GM23338 (cell line): ENCODE data around the gene PTAFR. TPM values are rescaled to one million over a fixed set of nuclear protein-coding genes. Genes with fewer than 3 reads are reported as not detected.
"Not testable (repeated sequence)": the region's sequence is repeated elsewhere in the genome, so short reads cannot be mapped to it uniquely, and the experiment has no call there.

ENCODE experiments used
- ATAC-seq: fragments of 200-7000 bp; cut with Tn5 transposase; 3 replicates; pipeline ENCODE4 v1.9.1; 2020
- DNase-seq: peaks from one replicate; pipeline ENCODE4 v3.0.0-alpha.2; 2015; ENCODE audit warnings: low spot score
- H2AFZ ChIP-seq: fragments of 200-600 bp; sonication (generic); 2 replicates; pipeline ENCODE4 v1.8.0; 2016; ENCODE audit warnings: antibody characterized with exemption, mild to moderate bottlenecking, moderate library complexity
- H3F3A ChIP-seq: fragments of 200-600 bp; sonication (generic); replicated peaks from 2 replicates; pipeline ENCODE4 v1.8.0; 2017; ENCODE audit warnings: antibody characterized with exemption, mixed run types, low read depth
- H3K27ac ChIP-seq: fragments of 200-600 bp; sonication (generic); 2 replicates; pipeline ENCODE4 v1.6.1; 2016; ENCODE audit warnings: low read depth
- H3K27me3 ChIP-seq: fragments of 200-600 bp; sonication (generic); 2 replicates; pipeline ENCODE4 v1.8.0; 2016; ENCODE audit warnings: mild to moderate bottlenecking, mixed run types, moderate library complexity; ENCODE audit not compliant: insufficient read depth
- H3K36me3 ChIP-seq: fragments of 200-600 bp; sonication (generic); 2 replicates; pipeline ENCODE4 v1.8.0; 2016; ENCODE audit warnings: mild to moderate bottlenecking; ENCODE audit not compliant: insufficient read depth
- H3K4me1 ChIP-seq: fragments of 200-600 bp; sonication (generic); 2 replicates; pipeline ENCODE4 v1.8.0; 2016; ENCODE audit warnings: mild to moderate bottlenecking, moderate library complexity; ENCODE audit not compliant: insufficient read depth
- H3K4me2 ChIP-seq: fragments of 200-600 bp; sonication (generic); 2 replicates; pipeline ENCODE4 v1.7.1; 2017; ENCODE audit warnings: mixed run types
- H3K4me3 ChIP-seq: fragments of 200-600 bp; sonication (generic); 2 replicates; pipeline ENCODE4 v1.6.1; 2016; ENCODE audit warnings: mixed run types
- H3K79me2 ChIP-seq: fragments of 200-600 bp; sonication (generic); replicated peaks from 2 replicates; pipeline ENCODE4 v1.8.0; 2017; ENCODE audit warnings: mild to moderate bottlenecking; ENCODE audit not compliant: insufficient read depth
- H3K9me2 ChIP-seq: fragments of 200-600 bp; sonication (generic); 2 replicates; pipeline ENCODE4 v1.8.0; 2017; ENCODE audit not compliant: insufficient read depth
- H4K20me1 ChIP-seq: fragments of 200-600 bp; sonication (generic); replicated peaks from 2 replicates; pipeline ENCODE4 v1.8.0; 2017; ENCODE audit warnings: mild to moderate bottlenecking; ENCODE audit not compliant: insufficient read depth
- H3K27ac Mint-ChIP-seq: 2 replicates; pipeline ENCODE4 v1.8.0; 2020; ENCODE audit warnings: inconsistent platforms, mild to moderate bottlenecking, moderate library complexity, mixed read lengths
- H3K27me3 Mint-ChIP-seq: 3 replicates; pipeline ENCODE4 v1.8.0; 2022; ENCODE audit warnings: low read depth, mild to moderate bottlenecking, moderate library complexity, mixed read lengths, inconsistent platforms; ENCODE audit not compliant: insufficient read depth, poor library complexity
- H3K36me3 Mint-ChIP-seq: 3 replicates; pipeline ENCODE4 v1.8.0; 2021; ENCODE audit warnings: low read depth, mild to moderate bottlenecking, inconsistent platforms, moderate library complexity, mixed read lengths
- H3K4me1 Mint-ChIP-seq: 3 replicates; pipeline ENCODE4 v1.8.0; 2020; ENCODE audit warnings: mild to moderate bottlenecking, inconsistent platforms, mixed read lengths
- H3K4me3 Mint-ChIP-seq: 3 replicates; pipeline ENCODE4 v1.8.0; 2021; ENCODE audit warnings: moderate library complexity, mild to moderate bottlenecking, inconsistent platforms, mixed read lengths
- H3K9me3 Mint-ChIP-seq: 3 replicates; pipeline ENCODE4 v1.8.0; 2020; ENCODE audit warnings: moderate library complexity, mild to moderate bottlenecking, inconsistent platforms, mixed read lengths
- CREB1 ChIP-seq: fragments of 250-450 bp; sonication (Bioruptor Pico); IDR thresholded peaks from 2 replicates; pipeline ENCODE4 v1.5.0; 2020; ENCODE audit warnings: low read depth, mild to moderate bottlenecking, moderate library complexity
- JUNB ChIP-seq: IDR thresholded peaks from one replicate; pipeline ENCODE4 v1.6.1; 2016; ENCODE audit warnings: antibody characterized with exemption; ENCODE audit not compliant: unreplicated experiment
- POLR2AphosphoS5 ChIP-seq: IDR thresholded peaks from 2 replicates; pipeline ENCODE4 v1.6.1; 2016; ENCODE audit warnings: antibody characterized with exemption, low read depth
- STAT1 ChIP-seq: IDR thresholded peaks from one replicate; pipeline ENCODE4 v1.6.1; 2016; ENCODE audit warnings: antibody characterized with exemption; ENCODE audit not compliant: unreplicated experiment
- ZNF331 ChIP-seq: fragments of 250-450 bp; sonication (Bioruptor Pico); IDR thresholded peaks from 2 replicates; pipeline ENCODE4 v1.5.0; 2020; ENCODE audit warnings: low read depth, mild to moderate bottlenecking, moderate library complexity
- polyA plus RNA-seq: library from polyadenylated mRNA; unstranded; fragments of >200 nt; fragmentation: Nextera tagmentation; extraction: Ambion mirVana; gene quantifications from 2 replicates; pipeline ENCODE4 v1.2.1, GENCODE V29; 2016
- total RNA-seq: library from RNA; depleted of rRNA; stranded (reverse); fragments of >200 nt; shearing (Covaris generic); gene quantifications from 2 replicates; pipeline ENCODE4 v1.2.3, GENCODE V29; 2014
- TF ChIP-seq, protein P1 (sequence below): IDR thresholded peaks from 2 replicates; pipeline ENCODE4 v1.6.1; 2016; ENCODE audit warnings: antibody characterized with exemption
- TF ChIP-seq, protein P2 (sequence below): fragments of 250-450 bp; sonication (Bioruptor Pico); IDR thresholded peaks from 2 replicates; pipeline ENCODE4 v1.5.0; 2020; ENCODE audit warnings: mild to moderate bottlenecking, moderate library complexity

Gene PTAFR
- total and polyA plus RNA-seq, 2 experiments from 2014 or later = 0.29 to 0.76 TPM

DNA sequence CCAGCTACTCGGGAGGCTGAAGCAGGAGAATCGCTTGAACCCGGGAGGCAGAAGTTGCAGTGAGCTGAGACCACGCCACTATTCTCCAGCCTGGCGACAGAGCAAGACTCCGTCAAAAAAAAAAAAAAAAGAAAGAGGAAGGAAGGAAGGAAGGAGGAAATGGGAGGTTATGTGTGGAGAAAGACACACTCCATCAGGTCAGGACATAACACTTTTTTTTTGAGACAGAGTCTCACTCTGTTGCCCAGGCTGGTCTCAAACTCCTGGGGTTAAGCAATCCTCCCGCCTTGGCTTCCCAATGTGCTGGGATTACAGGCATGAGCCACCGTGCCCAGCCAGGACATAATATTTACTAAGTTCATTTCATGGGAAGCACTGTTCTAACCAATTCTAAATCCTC lies 36.6 kb downstream of the PTAFR start:
- H4K20me1 ChIP-seq, H3K27ac Mint-ChIP-seq, ATAC-seq, H3K36me3 Mint-ChIP-seq, H3K4me3 Mint-ChIP-seq, H3F3A ChIP-seq, H3K36me3 ChIP-seq, H3K27me3 ChIP-seq, DNase-seq, H3K27ac ChIP-seq, H3K27me3 Mint-ChIP-seq, H3K9me2 ChIP-seq, H3K9me3 Mint-ChIP-seq, H3K4me1 ChIP-seq, H2AFZ ChIP-seq, H3K4me2 ChIP-seq, H3K4me1 Mint-ChIP-seq, H3K79me2 ChIP-seq, H3K4me3 ChIP-seq: not testable (repeated sequence)

DNA sequence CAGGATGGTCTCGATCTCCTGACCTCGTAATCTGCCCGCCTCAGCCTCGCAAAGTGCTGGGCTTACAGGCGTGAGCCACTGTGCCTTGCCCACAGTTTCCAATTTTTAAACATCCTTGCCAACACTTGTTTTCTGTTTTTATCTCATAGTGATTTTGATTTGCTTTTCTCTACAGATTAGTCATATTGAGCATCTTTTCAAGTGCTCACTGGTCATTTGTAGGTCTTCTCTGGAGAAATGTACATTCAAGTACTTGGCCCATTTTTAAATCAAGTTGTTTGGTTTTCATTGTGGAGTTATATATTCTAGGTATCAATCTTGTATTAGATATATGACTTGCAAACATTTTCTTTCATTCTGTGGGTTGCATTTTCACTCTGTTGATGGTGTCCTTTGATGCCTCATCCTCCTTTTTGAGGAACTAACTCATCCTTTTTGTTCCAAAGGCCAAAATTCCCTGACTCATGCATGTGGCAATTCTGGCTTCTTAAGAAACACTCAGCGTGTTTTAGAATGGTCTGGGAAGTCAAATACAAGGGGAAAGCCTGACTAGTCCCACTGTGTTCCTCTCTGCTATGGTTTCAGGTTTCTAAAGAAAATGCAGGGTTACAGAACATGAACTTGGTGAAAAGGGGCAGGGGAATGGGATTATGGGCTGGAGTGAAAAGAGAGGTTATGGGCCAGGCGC lies 37.3 kb downstream of the PTAFR start:
- Histone ChIP-seq H2AFZ (no peak overlapping the region), H3K4me1 (no peaks in the 10 kb centered on the region), H4K20me1 (no peaks in the 10 kb centered on the region; the same call in 1 of the 2 replicates), H3K79me2 (no peaks in the 10 kb centered on the region), H3K4me2 (no peak overlapping the region), H3K9me2 (no peaks in the 10 kb centered on the region), H3F3A (no peaks in the 10 kb centered on the region), H3K4me3 (no peak overlapping the region), H3K36me3 (no peaks in the 10 kb centered on the region), H3K27ac (no peak overlapping the region), H3K27me3 (no peaks in the 10 kb centered on the region)
- ATAC-seq (no peak), DNase-seq (no peak)
- H3K27ac Mint-ChIP-seq = no peak overlapping the region
- H3K4me1 Mint-ChIP-seq = peaks cover 3% of the 10 kb centered on the region; the same call in 1 of the 3 replicates
- H3K27me3 Mint-ChIP-seq = peaks cover 6% of the 10 kb centered on the region
- H3K9me3 Mint-ChIP-seq = no peaks in the 10 kb centered on the region
- no peaks in the 10 kb centered on the region for H3K36me3 Mint-ChIP-seq
- no peak overlapping the region for H3K4me3 Mint-ChIP-seq
- TF ChIP-seq, protein P1, sequence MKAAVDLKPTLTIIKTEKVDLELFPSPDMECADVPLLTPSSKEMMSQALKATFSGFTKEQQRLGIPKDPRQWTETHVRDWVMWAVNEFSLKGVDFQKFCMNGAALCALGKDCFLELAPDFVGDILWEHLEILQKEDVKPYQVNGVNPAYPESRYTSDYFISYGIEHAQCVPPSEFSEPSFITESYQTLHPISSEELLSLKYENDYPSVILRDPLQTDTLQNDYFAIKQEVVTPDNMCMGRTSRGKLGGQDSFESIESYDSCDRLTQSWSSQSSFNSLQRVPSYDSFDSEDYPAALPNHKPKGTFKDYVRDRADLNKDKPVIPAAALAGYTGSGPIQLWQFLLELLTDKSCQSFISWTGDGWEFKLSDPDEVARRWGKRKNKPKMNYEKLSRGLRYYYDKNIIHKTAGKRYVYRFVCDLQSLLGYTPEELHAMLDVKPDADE = no peak
- TF ChIP-seq ZNF331 (CRISPR knock-in tag) (no peak), CREB1 (no peak), JUNB (no peak), STAT1 (no peak), POLR2AphosphoS5 (no peak)
- TF ChIP-seq, protein P2, sequence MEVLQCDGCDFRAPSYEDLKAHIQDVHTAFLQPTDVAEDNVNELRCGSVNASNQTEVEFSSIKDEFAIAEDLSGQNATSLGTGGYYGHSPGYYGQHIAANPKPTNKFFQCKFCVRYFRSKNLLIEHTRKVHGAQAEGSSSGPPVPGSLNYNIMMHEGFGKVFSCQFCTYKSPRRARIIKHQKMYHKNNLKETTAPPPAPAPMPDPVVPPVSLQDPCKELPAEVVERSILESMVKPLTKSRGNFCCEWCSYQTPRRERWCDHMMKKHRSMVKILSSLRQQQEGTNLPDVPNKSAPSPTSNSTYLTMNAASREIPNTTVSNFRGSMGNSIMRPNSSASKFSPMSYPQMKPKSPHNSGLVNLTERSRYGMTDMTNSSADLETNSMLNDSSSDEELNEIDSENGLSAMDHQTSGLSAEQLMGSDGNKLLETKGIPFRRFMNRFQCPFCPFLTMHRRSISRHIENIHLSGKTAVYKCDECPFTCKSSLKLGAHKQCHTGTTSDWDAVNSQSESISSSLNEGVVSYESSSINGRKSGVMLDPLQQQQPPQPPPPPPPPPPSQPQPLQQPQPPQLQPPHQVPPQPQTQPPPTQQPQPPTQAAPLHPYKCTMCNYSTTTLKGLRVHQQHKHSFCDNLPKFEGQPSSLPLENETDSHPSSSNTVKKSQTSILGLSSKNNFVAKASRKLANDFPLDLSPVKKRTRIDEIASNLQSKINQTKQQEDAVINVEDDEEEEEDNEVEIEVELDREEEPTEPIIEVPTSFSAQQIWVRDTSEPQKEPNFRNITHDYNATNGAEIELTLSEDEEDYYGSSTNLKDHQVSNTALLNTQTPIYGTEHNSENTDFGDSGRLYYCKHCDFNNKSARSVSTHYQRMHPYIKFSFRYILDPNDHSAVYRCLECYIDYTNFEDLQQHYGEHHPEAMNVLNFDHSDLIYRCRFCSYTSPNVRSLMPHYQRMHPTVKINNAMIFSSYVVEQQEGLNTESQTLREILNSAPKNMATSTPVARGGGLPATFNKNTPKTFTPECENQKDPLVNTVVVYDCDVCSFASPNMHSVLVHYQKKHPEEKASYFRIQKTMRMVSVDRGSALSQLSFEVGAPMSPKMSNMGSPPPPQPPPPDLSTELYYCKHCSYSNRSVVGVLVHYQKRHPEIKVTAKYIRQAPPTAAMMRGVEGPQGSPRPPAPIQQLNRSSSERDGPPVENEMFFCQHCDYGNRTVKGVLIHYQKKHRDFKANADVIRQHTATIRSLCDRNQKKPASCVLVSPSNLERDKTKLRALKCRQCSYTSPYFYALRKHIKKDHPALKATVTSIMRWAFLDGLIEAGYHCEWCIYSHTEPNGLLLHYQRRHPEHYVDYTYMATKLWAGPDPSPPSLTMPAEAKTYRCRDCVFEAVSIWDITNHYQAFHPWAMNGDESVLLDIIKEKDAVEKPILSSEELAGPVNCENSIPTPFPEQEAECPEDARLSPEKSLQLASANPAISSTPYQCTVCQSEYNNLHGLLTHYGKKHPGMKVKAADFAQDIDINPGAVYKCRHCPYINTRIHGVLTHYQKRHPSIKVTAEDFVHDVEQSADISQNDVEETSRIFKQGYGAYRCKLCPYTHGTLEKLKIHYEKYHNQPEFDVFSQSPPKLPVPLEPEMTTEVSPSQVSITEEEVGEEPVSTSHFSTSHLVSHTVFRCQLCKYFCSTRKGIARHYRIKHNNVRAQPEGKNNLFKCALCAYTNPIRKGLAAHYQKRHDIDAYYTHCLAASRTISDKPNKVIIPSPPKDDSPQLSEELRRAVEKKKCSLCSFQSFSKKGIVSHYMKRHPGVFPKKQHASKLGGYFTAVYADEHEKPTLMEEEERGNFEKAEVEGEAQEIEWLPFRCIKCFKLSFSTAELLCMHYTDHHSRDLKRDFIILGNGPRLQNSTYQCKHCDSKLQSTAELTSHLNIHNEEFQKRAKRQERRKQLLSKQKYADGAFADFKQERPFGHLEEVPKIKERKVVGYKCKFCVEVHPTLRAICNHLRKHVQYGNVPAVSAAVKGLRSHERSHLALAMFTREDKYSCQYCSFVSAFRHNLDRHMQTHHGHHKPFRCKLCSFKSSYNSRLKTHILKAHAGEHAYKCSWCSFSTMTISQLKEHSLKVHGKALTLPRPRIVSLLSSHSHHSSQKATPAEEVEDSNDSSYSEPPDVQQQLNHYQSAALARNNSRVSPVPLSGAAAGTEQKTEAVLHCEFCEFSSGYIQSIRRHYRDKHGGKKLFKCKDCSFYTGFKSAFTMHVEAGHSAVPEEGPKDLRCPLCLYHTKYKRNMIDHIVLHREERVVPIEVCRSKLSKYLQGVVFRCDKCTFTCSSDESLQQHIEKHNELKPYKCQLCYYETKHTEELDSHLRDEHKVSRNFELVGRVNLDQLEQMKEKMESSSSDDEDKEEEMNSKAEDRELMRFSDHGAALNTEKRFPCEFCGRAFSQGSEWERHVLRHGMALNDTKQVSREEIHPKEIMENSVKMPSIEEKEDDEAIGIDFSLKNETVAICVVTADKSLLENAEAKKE = no peak
